Measurements from ENCODE around the gene AIFM2. TPM values are rescaled to one million over a fixed set of nuclear protein-coding genes. Genes with fewer than 3 reads are reported as not detected.
"Not testable (repeated sequence)": the region's sequence is repeated elsewhere in the genome, so short reads cannot be mapped to it uniquely, and the experiment has no call there.

Gene AIFM2
- total and polyA plus RNA-seq, 11 donors: 12.9 to 31.8 (median 18.1) TPM

DNA sequence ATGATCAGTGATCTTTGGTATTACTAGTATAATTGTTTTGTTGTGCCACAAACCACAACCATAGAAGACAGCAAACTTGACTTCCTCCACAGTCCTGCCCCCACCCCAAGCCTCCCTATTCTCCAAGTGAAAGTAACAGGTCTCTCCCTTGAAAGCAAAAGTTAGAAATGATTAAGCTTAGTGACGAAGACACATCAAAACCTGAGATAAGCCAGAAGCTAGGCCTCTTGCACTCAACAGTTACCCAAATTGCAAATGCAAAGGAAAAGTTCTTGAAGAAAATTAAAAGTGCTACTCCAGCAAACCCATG is 30.2 kb upstream of the AIFM2 start:
- Histone ChIP-seq H3K27me3 (no peaks in the 10 kb centered on the region), H3K4me3 (no peak overlapping the region), H3K27ac (peak overlapping the region in 1 of 12 donors; percentile 55), H3K4me1 (peaks cover 0 to 72% (median 44%) of the 10 kb centered on the region in 12 donors), H3K9me3 (no peaks in the 10 kb centered on the region), H3K36me3 (peaks cover 0 to 59% (median 48%) of the 10 kb centered on the region in 9 donors)
- TF ChIP-seq, protein P1, sequence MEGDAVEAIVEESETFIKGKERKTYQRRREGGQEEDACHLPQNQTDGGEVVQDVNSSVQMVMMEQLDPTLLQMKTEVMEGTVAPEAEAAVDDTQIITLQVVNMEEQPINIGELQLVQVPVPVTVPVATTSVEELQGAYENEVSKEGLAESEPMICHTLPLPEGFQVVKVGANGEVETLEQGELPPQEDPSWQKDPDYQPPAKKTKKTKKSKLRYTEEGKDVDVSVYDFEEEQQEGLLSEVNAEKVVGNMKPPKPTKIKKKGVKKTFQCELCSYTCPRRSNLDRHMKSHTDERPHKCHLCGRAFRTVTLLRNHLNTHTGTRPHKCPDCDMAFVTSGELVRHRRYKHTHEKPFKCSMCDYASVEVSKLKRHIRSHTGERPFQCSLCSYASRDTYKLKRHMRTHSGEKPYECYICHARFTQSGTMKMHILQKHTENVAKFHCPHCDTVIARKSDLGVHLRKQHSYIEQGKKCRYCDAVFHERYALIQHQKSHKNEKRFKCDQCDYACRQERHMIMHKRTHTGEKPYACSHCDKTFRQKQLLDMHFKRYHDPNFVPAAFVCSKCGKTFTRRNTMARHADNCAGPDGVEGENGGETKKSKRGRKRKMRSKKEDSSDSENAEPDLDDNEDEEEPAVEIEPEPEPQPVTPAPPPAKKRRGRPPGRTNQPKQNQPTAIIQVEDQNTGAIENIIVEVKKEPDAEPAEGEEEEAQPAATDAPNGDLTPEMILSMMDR (IDR thresholded peaks at IDR 0.05): no peak
- TF ChIP-seq POLR2A (IDR thresholded peaks at IDR 0.05): no peak
- WGBS, 4 donors: 24 to 53% (median 29%) methylated on average over 1 of the region's 1 CpG
- no peak for ATAC-seq
- intact Hi-C loops (cut with DNase I): no loop called here
- DNase-seq: no peak

DNA sequence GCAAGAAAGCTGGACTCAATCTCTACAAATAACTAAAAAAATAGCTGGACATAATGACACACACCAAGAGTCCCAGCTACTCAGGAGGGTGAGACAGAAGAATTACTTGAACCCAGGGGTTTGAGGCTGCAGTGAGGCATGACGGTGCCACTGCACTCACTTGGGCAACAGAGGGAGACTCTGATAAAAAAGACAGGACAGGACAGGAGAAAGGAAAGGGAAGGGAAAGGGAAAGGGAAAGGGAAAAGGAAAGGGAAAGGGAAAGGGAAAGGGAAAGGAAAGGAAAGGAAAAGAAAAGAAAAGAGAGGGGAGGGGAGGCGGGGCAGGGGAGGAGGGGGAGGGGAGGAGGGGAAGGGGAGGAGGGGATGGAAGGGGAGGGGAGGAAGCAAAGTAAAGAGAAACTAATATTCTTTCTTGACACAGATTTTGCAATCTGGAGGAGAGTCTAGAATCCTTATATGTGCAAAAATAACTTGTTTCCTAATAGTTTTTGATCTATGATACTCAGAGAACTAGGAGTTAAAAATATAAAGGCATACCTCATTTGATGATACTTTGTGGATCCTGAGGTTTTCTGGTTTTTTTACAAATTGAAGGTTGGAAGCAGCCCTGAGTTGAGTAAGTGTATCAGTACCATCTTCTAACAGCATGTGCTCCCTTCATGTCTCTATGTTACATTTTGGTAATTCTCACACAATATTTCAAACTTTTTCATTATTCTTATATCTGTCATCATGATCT is 29.7 kb upstream of the AIFM2 start:
- Histone ChIP-seq H3K27ac (peak overlapping the region in 1 of 12 donors; percentile 59), H3K27me3 (no peaks in the 10 kb centered on the region), H3K36me3 (peaks cover 0 to 63% (median 53%) of the 10 kb centered on the region in 9 donors), H3K4me1 (peaks cover 0 to 67% (median 41%) of the 10 kb centered on the region in 12 donors), H3K4me3 (no peak overlapping the region), H3K9me3 (no peaks in the 10 kb centered on the region)
- no peak for TF ChIP-seq POLR2A (IDR thresholded peaks at IDR 0.05)
- TF ChIP-seq, protein P1 (IDR thresholded peaks at IDR 0.05): no peak
- ATAC-seq (no peak), DNase-seq (no peak)
- intact Hi-C loops (cut with DNase I): no loop called here
- WGBS, 4 donors: 79 to 90% (median 87%) methylated on average over 1 to 2 of the region's 2 CpGs

DNA sequence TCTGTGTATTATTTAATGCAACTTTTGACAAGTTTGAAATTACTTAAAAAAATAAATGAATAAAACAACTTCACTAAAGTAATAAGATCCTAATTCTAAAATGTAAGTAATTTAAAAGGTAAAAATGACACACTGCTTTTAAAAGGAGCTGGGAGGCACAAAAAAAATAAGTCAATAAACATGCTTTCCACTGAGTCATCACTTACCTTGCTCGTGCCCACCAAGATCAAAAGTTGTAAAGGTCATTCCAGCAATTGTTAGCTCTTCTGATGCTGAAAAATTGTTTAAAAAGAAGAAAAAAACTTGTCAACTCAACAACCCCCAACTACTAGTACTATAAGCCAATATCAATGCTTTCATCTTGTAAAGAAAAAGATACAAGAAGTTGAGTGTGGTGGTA is 28.2 kb upstream of the AIFM2 start:
- Histone ChIP-seq H3K4me1 (peaks cover 0 to 51% (median 30%) of the 10 kb centered on the region in 12 donors), H3K4me3 (no peak overlapping the region), H3K27ac (no peak overlapping the region), H3K27me3 (no peaks in the 10 kb centered on the region), H3K9me3 (no peaks in the 10 kb centered on the region), H3K36me3 (peaks cover 0 to 72% (median 64%) of the 10 kb centered on the region in 9 donors)
- no peak for TF ChIP-seq POLR2A (IDR thresholded peaks at IDR 0.05)
- TF ChIP-seq, protein P1 (IDR thresholded peaks at IDR 0.05): no peak
- DNase-seq (no peak), ATAC-seq (no peak)
- 70 to 80% (median 75%) methylated on average over 1 of the region's 1 CpG for WGBS, 4 donors
- intact Hi-C loops (cut with DNase I): no loop called here

DNA sequence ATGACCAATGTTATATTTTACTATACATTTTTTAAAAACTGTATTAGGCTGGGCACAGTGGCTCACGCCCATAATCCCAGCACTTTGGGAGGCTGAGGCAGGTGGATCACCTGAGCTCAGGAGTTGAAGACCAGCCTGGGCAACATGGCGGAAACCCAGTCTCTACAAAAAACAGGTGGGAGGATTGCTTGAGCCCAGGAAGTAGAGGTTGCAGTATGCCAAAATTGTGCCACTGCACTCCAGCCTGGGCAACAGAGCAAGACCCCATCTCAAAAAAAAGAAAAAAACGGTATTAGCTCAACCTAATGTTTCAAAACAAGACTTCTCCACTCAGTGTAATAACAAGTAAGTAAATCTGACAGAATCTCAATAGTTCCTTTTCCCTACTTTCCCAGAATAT is 26.7 kb upstream of the AIFM2 start:
- Histone ChIP-seq H3K36me3 (peaks cover 3 to 81% (median 71%) of the 10 kb centered on the region in 9 donors), H3K4me1 (peaks cover 0 to 43% (median 25%) of the 10 kb centered on the region in 12 donors)
- ATAC-seq; DNase-seq; intact Hi-C loops (cut with DNase I); H3K27me3 ChIP-seq; H3K9me3 ChIP-seq; H3K4me3 ChIP-seq; H3K27ac ChIP-seq: not testable (repeated sequence)
- WGBS, 4 donors: 30 to 97% (median 96%) methylated on average over 3 of the region's 3 CpGs

Data from heart left ventricle (tissue), 16 donors.